Right cardiac atrium (tissue), 5 donors: ENCODE measurements around the gene WNT4. TPM values are rescaled to one million over a fixed set of nuclear protein-coding genes. Genes with fewer than 3 reads are reported as not detected.

Experiments
- ATAC-seq, 2 donors: fragments of 200-7000 bp; cut with Tn5 transposase; one replicate each; pipeline versions ENCODE4 v1.8.0 to v1.9.1; 2020; ENCODE audit warnings: moderate library complexity in 2 of 2, mild to moderate bottlenecking in 1 of 2
- DNase-seq, 3 donors: peaks; one replicate each; pipeline ENCODE4 v3.0.0-alpha.2; 2020
- H3K27ac ChIP-seq: one replicate; pipeline ENCODE4 v1.5.1; 2013; ENCODE audit warnings: mild to moderate bottlenecking, low read length, control low read depth, moderate library complexity
- H3K27me3 ChIP-seq: one replicate; pipeline ENCODE4 v1.6.1; 2013; ENCODE audit not compliant: control insufficient read depth, insufficient read depth
- H3K4me1 ChIP-seq: one replicate; pipeline ENCODE4 v1.6.1; 2013; ENCODE audit warnings: low read length; ENCODE audit not compliant: control insufficient read depth, insufficient read depth
- H3K4me3 ChIP-seq: one replicate; pipeline ENCODE4 v1.5.1; 2013; ENCODE audit warnings: low read length, control low read depth
- H3K9me3 ChIP-seq: one replicate; pipeline ENCODE4 v1.6.1; 2013; ENCODE audit warnings: low read length; ENCODE audit not compliant: control insufficient read depth
- WGBS: extraction: QIAGEN DNeasy Blood & Tissue Kit; methylation state at CpG from one replicate; pipeline ENCODE4 v1.1.7; 2013; 5-methylcytosine and 5-hydroxymethylcytosine counted together
- intact Hi-C, 4 donors: fragments of 100-400 bp; cut with DNase I; formaldehyde crosslinking; loops; one replicate each; pipeline versions ENCODE4 v1.11.0 to v1.14.0; 2022 to 2023
- polyA plus RNA-seq: library from polyadenylated mRNA; stranded (reverse); fragments of 200-250 nt; gene quantifications from one replicate; pipeline ENCODE4 v1.2.3, GENCODE V29; 2013
- total RNA-seq, 4 donors: library from RNA; stranded (reverse); fragmentation: NEBNext Ultra II Directional; extraction: Animal tissue kit (Norgen Biotek cat#: 25700); gene quantifications; one replicate each; pipeline ENCODE4 v1.2.1, GENCODE V29; 2021
- donor health status: healthy with polysubstance abuse.
- donor health status: DM: no; HTN: yes; CAD: no.
- donor health status: DM: no; HTN: no; CAD: no.
- donor health status: DM: no; HTN: yes; CAD: no; lungs with severe emphysema.
- donor health status: DM: yes; HTN: yes; CAD: no.

The WNT4 gene
- total and polyA plus RNA-seq, 5 donors, result 0.05 to 0.25 (median 0.19) TPM; not detected in 1

DNA sequence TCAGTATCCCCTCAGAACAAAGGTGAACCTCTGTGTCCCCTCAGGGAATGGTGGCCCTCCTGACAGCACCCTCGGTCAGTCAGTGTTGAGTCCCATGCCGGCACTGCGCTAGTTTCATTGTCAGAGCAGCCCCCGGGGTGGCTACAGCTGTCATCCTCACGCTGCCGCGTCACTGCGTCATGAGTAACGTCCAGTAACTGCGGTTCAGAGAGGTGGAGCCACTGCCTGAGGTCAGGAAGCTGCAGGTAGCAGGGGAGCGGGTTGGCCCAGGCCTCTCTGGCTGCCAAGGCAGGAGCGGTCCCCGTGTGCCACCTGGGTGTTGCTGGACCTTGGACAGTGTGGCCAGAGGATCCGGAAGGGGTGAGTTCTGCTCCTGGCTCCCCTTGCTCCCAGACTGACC, 20.2 kb upstream of the WNT4 start:
- no peak overlapping the region for H3K27ac ChIP-seq
- no peaks in the 10 kb centered on the region for H3K4me1 ChIP-seq
- no peak overlapping the region for H3K4me3 ChIP-seq
- ATAC-seq (peak in 1 of 2 donors; percentile 26), DNase-seq (no peak)
- H3K9me3 ChIP-seq, result no peaks in the 10 kb centered on the region
- 85% methylated on average over 14 of the region's 14 CpGs for WGBS
- intact Hi-C loops, result no loop called here
- H3K27me3 ChIP-seq, result no peaks in the 10 kb centered on the region

DNA sequence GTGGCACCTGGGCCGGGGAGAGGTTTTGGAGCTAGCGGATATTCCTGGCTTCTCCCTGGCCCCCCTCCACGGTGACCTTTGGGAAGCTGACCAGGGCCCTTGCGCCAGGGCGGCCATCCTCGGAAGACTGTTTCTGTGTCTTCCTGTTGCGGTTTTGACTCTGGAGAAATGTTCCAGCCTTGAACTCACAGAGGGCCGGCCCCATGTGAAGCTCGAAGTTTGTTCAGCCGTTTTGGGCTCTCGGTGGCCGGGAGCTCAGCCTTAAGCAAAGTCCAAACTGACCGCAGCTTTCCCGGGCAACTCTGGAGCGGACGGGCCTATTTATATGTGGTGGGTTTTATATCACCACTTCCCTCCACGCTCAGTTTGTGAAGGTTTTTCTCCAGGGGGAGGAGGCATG, 17.0 kb upstream of the WNT4 start:
- H3K27ac ChIP-seq, result no peak overlapping the region

DNA sequence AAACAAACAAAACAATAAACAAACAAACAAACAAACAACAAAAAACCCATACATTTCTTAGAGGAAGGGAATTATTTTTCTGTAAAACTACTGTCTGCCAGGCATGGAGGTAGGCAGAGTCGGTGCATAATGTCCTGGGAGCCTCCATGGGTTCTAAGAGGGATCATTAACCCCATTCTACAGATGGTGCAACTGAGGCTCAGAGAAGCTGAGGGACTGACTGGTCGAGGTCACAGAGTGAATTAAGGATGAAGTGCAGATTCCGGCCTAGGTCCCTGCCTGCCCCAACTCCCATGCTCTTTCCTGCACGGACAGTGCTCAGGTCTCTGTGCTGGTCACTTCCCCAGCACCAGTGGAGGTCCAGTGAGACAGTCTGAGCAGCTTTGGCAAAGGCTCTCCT, 15.8 kb upstream of the WNT4 start:
- Histone ChIP-seq H3K27me3 (no peaks in the 10 kb centered on the region), H3K27ac (no peak overlapping the region), H3K4me3 (no peak overlapping the region), H3K4me1 (no peaks in the 10 kb centered on the region), H3K9me3 (no peaks in the 10 kb centered on the region)
- DNase-seq (no peak), ATAC-seq (no peak)
- intact Hi-C loops, result no loop called here
- WGBS, result 90% methylated on average over 4 of the region's 4 CpGs

More for the DNA sequence above, 17.0 kb upstream of the WNT4 start:
- H3K9me3 ChIP-seq, result no peaks in the 10 kb centered on the region
- H3K27me3 ChIP-seq, result no peaks in the 10 kb centered on the region
- H3K4me3 ChIP-seq, result no peak overlapping the region
- DNase-seq (no peak), ATAC-seq (no peak)
- intact Hi-C loops, result no loop called here
- 84% methylated on average over 17 of the region's 17 CpGs for WGBS
- no peaks in the 10 kb centered on the region for H3K4me1 ChIP-seq

DNA sequence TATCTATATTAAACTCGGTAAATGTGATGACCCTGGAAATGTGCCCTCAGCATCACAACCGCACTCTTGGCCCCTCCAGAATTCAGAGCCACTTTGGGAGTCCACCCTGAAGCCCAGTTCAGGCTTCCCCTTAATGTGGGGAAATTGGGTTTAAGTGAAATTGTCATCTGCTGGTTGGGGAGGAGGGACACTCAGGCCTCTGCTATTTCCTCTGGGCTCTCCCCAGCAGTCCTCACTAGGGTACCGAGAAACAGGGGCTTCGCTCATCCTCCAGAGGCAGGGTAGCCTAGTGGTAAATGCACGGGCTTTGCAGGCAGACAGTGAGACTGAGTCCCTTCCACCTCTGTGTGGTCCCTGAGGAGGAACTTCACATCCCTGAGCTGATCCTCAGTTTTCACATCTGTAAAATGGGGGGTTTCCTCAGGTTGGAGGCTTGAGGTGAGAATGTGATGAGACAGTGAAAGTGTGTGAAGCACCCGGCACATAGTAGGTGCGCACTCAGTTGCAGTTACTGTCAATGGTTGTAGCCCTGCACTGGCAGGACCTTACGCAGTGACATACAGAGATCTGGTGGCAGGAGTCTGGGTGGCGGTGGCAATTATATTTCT, 14.6 kb upstream of the WNT4 start:
- ATAC-seq, result no peak
- no peak overlapping the region for H3K27ac ChIP-seq
- 81% methylated on average over 9 of the region's 9 CpGs for WGBS
- no peak for DNase-seq
- no peaks in the 10 kb centered on the region for H3K4me1 ChIP-seq
- no peak overlapping the region for H3K4me3 ChIP-seq
- H3K9me3 ChIP-seq, result no peaks in the 10 kb centered on the region
- intact Hi-C loops, result no loop called here
- H3K27me3 ChIP-seq, result no peaks in the 10 kb centered on the region

DNA sequence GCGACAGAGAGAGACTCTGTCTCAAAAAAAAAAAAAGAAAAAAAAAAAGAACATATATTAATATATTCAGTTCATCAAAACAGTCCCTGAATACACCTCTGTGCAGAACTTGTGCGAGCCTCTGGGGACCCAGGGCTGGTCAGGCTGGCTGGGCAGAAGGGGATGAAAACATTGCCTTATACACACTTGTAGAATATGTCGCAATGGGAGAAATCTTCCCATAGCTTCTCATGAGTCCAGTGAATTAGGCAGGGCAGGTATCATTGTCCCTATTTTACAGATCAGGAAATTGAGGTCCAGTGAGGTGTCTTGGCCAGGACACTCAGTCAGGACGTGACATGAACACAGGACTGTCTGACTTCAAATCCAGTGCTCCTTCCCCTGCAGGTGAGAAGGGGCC, 12.6 kb upstream of the WNT4 start:
- H3K27ac ChIP-seq, result no peak overlapping the region
- H3K9me3 ChIP-seq, result no peaks in the 10 kb centered on the region
- H3K4me1 ChIP-seq, result no peaks in the 10 kb centered on the region
- no peaks in the 10 kb centered on the region for H3K27me3 ChIP-seq
- 87% methylated on average over 4 of the region's 4 CpGs for WGBS
- intact Hi-C loops, result no loop called here
- no peak overlapping the region for H3K4me3 ChIP-seq
- no peak for ATAC-seq
- no peak for DNase-seq

DNA sequence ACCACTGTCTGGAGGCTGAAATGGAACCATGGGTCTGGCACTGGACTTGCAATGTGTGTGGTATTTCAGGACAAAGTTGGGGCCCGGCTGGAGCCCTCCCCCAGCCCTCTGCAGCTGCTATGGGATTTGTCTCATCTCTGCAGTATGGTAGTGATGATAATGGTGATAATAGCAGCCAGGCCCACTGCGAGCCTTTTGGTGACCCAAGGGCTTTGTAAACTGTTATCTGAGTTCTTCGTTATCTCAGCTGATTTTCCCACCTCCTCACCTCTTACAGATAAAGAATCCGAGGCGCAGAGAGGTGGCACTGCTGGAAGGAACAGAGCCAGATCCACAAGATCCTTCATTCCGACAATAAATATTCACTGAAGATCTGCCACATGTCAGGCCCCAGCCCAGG, 11.7 kb upstream of the WNT4 start:
- no peak for ATAC-seq
- intact Hi-C loops, result no loop called here
- no peaks in the 10 kb centered on the region for H3K27me3 ChIP-seq

DNA sequence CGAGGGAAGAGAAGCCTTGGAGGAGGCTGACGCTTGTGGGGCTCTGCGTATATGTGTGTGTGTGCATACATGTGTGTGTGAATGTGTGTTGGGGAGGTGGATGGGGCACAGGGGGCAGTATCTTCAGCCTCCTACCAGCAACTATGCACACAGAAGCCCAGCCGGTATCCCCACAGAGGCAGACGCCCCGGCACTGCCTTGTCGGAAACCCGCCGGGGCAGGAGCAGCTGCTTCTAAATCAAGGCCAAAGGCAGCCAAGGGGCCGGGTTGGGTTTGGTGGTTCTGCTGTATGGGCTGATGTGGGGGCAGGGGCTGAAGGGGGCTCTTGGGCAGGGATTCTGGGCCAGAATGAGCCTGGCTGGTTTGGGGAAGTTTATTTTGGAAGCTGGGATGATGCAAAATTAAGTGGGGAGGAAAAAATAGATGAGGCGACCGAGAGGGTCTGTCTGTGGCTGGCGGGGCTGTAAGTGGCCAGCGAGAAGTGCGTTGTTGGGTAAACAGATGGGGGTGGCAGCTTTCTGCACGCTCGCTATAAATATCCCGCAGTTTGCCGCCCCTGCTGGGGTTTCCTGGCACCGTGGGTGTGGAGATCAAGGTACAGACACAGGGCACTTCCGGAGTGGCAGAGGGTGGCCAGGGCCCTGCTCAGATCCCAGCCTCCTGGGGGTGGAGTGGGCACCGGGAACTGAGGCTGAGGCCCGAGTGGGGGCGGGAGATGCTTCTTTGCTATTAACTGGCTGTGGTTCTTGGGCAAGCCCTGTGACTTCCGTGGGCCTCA, 11.0 kb upstream of the WNT4 start:
- H3K9me3 ChIP-seq, result no peaks in the 10 kb centered on the region
- H3K27me3 ChIP-seq, result no peaks in the 10 kb centered on the region
- 65% methylated on average over 25 of the region's 25 CpGs for WGBS
- H3K27ac ChIP-seq, result no peak overlapping the region
- intact Hi-C loops, result no loop called here
- DNase-seq (no peak), ATAC-seq (no peak)
- H3K4me1 ChIP-seq, result no peaks in the 10 kb centered on the region
- H3K4me3 ChIP-seq, result no peak overlapping the region

More for the DNA sequence above, 11.7 kb upstream of the WNT4 start:
- Histone ChIP-seq H3K4me1 (no peaks in the 10 kb centered on the region), H3K9me3 (no peaks in the 10 kb centered on the region), H3K27ac (no peak overlapping the region), H3K4me3 (no peak overlapping the region)
- DNase-seq, result no peak
- WGBS, result 49% methylated on average over 6 of the region's 6 CpGs

DNA sequence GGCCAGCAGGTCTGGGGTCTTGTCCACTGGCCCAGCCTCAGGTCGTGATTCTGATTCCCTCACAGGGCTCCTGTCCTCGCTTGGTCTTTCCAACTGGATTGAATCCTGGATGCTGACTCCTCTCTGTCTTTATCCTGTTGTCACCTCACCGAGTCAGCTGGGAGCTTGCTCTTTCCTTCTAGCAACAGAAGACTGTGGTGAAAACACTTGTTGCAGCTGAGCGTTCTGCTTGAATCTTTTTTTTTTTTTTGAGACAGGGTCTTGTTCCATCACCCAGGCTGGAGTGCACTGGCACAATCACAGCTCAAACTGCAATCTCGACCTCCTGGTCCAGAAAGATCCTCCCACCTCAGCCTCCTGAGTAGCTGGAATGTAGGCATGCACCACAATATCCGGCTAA, 8.0 kb upstream of the WNT4 start:
- 69% methylated on average over 6 of the region's 6 CpGs for WGBS

DNA sequence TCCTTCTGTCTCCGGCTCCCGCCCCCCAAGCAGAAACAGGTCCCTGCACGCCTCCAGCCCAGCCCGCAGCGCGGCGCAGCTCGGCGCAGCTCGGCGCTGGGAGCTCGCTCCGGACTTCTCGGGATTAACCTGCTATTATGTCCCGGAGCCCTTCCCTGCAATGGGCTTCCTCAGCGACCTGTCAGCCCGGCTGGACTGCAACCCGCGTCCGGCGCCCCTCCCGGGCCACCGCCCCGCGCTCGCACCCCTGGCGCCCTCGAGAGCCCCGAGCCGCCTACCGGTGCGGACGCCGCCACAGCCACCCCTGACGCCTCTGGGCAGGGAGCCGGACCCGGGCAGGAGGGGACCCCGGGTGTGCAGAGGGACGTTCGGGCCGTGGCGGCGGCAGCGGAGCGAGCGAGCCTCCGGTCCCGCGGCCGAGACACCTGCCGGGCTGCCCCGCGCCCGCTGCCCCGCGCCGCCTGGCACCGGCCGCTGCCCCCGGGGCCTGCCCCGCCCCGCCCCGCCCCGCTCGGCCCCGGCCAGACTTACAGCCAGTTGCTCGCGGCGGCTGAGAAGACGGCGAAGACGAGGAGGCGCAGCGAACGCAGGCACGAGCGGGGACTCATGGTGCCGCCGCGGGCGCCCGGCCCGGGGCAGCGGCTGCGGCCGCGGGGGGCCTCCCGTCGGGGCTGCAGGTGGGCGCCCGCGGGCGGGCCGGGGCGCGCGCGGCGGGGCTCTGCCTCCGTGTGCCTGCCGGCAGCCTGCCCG, 407 bp downstream of the WNT4 start:
- H3K27me3 ChIP-seq, result no peaks in the 10 kb centered on the region
- WGBS, result under 1% methylated on average over 102 of the region's 102 CpGs

More for the DNA sequence above, 8.0 kb upstream of the WNT4 start:
- intact Hi-C loops, result no loop called here
- Histone ChIP-seq H3K27me3 (no peaks in the 10 kb centered on the region), H3K9me3 (no peaks in the 10 kb centered on the region), H3K4me1 (no peaks in the 10 kb centered on the region), H3K27ac (no peak overlapping the region), H3K4me3 (no peak overlapping the region)
- ATAC-seq, result no peak
- DNase-seq, result no peak

DNA sequence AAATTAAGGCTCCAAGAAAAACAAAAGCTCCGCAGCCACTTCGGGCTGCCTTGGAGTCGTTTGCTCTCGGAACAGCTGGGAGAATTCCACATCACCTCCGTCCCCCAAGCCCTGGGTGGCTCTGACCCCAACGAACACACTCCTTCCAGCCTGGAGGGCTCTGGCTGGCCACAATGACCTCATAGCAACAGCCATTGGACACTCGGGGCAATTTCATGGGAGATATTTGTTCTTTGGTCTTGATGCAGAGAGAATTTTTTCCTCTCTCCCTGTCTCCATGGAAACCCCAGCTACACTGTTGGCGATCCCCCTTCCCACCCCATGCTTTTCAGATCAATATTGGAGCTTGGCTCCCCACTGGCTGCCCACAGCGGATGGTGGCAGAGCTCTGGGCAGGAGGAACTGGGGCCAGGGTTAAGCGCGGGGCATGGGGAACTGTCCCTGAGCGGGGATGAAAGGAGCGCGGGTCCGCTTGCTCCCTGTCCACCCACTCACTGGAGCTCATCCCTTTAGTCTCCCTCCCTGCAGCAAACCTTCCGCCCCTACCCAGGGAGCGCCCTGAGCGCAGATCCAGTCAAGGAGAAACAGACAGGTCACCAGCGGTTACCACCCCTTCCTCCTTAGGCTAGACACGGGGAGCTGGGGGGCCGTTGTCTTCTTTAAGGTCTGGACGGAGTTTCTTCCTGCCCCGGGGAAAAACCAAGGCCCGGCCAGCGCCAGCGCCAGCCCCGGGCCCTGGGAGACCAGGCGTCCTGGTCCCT, 1.2 kb downstream of the WNT4 start:
- peak overlapping the region; percentile 85 for H3K4me3 ChIP-seq
- H3K9me3 ChIP-seq, result no peaks in the 10 kb centered on the region
- no peak overlapping the region for H3K27ac ChIP-seq
- H3K27me3 ChIP-seq, result no peaks in the 10 kb centered on the region
- no peaks in the 10 kb centered on the region for H3K4me1 ChIP-seq
- intact Hi-C loops, result no loop called here
- DNase-seq (no peak), ATAC-seq (peak in 1 of 2 donors; percentile 11)
- 9% methylated on average over 28 of the region's 28 CpGs for WGBS

More for the DNA sequence above, 407 bp downstream of the WNT4 start:
- peak in 1 of 3 donors; percentile 68 for DNase-seq
- H3K4me1 ChIP-seq, result no peaks in the 10 kb centered on the region
- peak; percentile 22 to 48 for ATAC-seq
- H3K4me3 ChIP-seq, result peak overlapping the region; percentile 85
- intact Hi-C loops, result no loop called here
- H3K9me3 ChIP-seq, result no peaks in the 10 kb centered on the region
- H3K27ac ChIP-seq, result no peak overlapping the region
